HepG2 (cell line): Measurements from ENCODE around the gene RPL34. TPM values are rescaled to one million over a fixed set of nuclear protein-coding genes. Genes with fewer than 3 reads are reported as not detected.
A peak's percentile ranks its signal among the peaks of the same experiment; 100 is the strongest.

Experiments
- CEBPB ChIP-seq: IDR thresholded peaks from 2 replicates; pipeline ENCODE4 v1.6.1; 2011; ENCODE audit warnings: low read depth, low read length, improper control_type of control experiment, borderline replicate concordance
- CREM ChIP-seq, 2 experiments: sonication (generic) in 1 of 2; formaldehyde crosslinking in 1 of 2; IDR thresholded peaks; 2 replicates each; pipeline versions ENCODE4 v1.4.0 to v1.6.1; 2016 to 2020; ENCODE audit warnings: antibody characterized with exemption in 1 of 2, mild to moderate bottlenecking in 1 of 2, missing genetic modification reagents in 1 of 2
- DR1 ChIP-seq: sonication (generic); formaldehyde crosslinking; IDR thresholded peaks from 2 replicates; pipeline ENCODE4 v1.8.0; 2021; ENCODE audit warnings: mild to moderate bottlenecking, missing genetic modification reagents, inconsistent platforms
- ELF4 ChIP-seq: sonication (generic); formaldehyde crosslinking; IDR thresholded peaks from 2 replicates; pipeline ENCODE4 v1.5.0; 2020; ENCODE audit warnings: missing genetic modification reagents, mild to moderate bottlenecking, moderate library complexity, borderline replicate concordance
- GTF3A ChIP-seq: sonication (generic); formaldehyde crosslinking; conservative IDR thresholded peaks from 2 replicates; pipeline ENCODE4 v1.4.0; 2020; ENCODE audit warnings: mild to moderate bottlenecking, missing genetic modification reagents
- ISL2 ChIP-seq: sonication (generic); formaldehyde crosslinking; IDR thresholded peaks from 2 replicates; pipeline ENCODE4 v1.5.0; 2020; ENCODE audit warnings: missing genetic modification reagents
- KLF16 ChIP-seq, 2 experiments: sonication (generic) in 1 of 2; formaldehyde crosslinking in 1 of 2; IDR thresholded peaks; 2 replicates each; pipeline versions ENCODE4 v1.6.1 to v1.8.0; 2016 to 2023; ENCODE audit warnings: missing genetic modification reagents in 2 of 2, missing compliant biosample characterization in 1 of 2
- LCORL ChIP-seq, 2 experiments: fragments of 450-650 bp in 1 of 2; sonication (generic) in 1 of 2; formaldehyde crosslinking in 1 of 2; IDR thresholded peaks; 2 replicates each; pipeline versions ENCODE4 v1.5.0 to v1.6.1; 2017 to 2020; ENCODE audit warnings: antibody characterized with exemption in 1 of 2, missing genetic modification reagents in 1 of 2
- MAFG ChIP-seq: sonication (generic); formaldehyde crosslinking; IDR thresholded peaks from 2 replicates; pipeline ENCODE4 v1.5.1; 2020; ENCODE audit warnings: mild to moderate bottlenecking, missing genetic modification reagents
- MLXIP ChIP-seq: sonication (generic); formaldehyde crosslinking; IDR thresholded peaks from 2 replicates; pipeline ENCODE4 v1.9.0; 2021; ENCODE audit warnings: missing genetic modification reagents, borderline replicate concordance
- MXD4 ChIP-seq: IDR thresholded peaks from 2 replicates; pipeline ENCODE4 v1.6.1; 2016; ENCODE audit warnings: mild to moderate bottlenecking, missing biosample characterization, missing genetic modification reagents
- MYNN ChIP-seq: sonication (generic); formaldehyde crosslinking; IDR thresholded peaks from 2 replicates; pipeline ENCODE4 v1.4.0; 2020; ENCODE audit warnings: mild to moderate bottlenecking, low read depth, missing genetic modification reagents
- NCOA5 ChIP-seq: sonication (generic); formaldehyde crosslinking; IDR thresholded peaks from 2 replicates; pipeline ENCODE4 v1.4.0; 2020; ENCODE audit warnings: missing genetic modification reagents
- NR0B2 ChIP-seq: sonication (generic); formaldehyde crosslinking; IDR thresholded peaks from 2 replicates; pipeline ENCODE4 v1.4.0; 2020; ENCODE audit warnings: mild to moderate bottlenecking, missing genetic modification reagents
- PITX1 ChIP-seq: sonication (generic); formaldehyde crosslinking; IDR thresholded peaks from 2 replicates; pipeline ENCODE4 v1.5.1; 2020; ENCODE audit warnings: mild to moderate bottlenecking, missing genetic modification reagents
- PTBP1 ChIP-seq: fragments of 200-400 bp; formaldehyde crosslinking; IDR thresholded peaks from 2 replicates; pipeline ENCODE4 v1.6.1; 2018; ENCODE audit warnings: low read length, low read depth; ENCODE audit not compliant: poor library complexity, severe bottlenecking
- RFXANK ChIP-seq: IDR thresholded peaks from 2 replicates; pipeline ENCODE4 v1.6.1; 2016
- SALL2 ChIP-seq: sonication (generic); formaldehyde crosslinking; IDR thresholded peaks from 2 replicates; pipeline ENCODE4 v1.8.1; 2023; ENCODE audit warnings: mild to moderate bottlenecking, missing genetic modification reagents, inconsistent platforms
- TMF1 ChIP-seq: sonication (generic); formaldehyde crosslinking; IDR thresholded peaks from 2 replicates; pipeline ENCODE4 v1.8.1; 2022; ENCODE audit warnings: low read depth, missing genetic modification reagents
- ZBTB21 ChIP-seq: sonication (generic); formaldehyde crosslinking; IDR thresholded peaks from 2 replicates; pipeline ENCODE4 v1.4.0; 2020; ENCODE audit warnings: missing genetic modification reagents
- ZNF232 ChIP-seq: sonication (generic); formaldehyde crosslinking; IDR thresholded peaks from 2 replicates; pipeline ENCODE4 v1.4.0; 2020; ENCODE audit warnings: missing genetic modification reagents, borderline replicate concordance
- ZNF484 ChIP-seq: sonication (generic); formaldehyde crosslinking; IDR thresholded peaks from 2 replicates; pipeline ENCODE4 v1.5.1; 2020; ENCODE audit warnings: mild to moderate bottlenecking, low read depth, missing genetic modification reagents, borderline replicate concordance
- ZNF547 ChIP-seq: sonication (generic); formaldehyde crosslinking; IDR thresholded peaks from 2 replicates; pipeline ENCODE4 v1.5.1; 2020; ENCODE audit warnings: mild to moderate bottlenecking, missing genetic modification reagents
- ZNF550 ChIP-seq: sonication (generic); formaldehyde crosslinking; IDR thresholded peaks from 2 replicates; pipeline ENCODE4 v1.4.0; 2020; ENCODE audit warnings: mild to moderate bottlenecking, missing genetic modification reagents, borderline replicate concordance
- ZNF709 ChIP-seq: sonication (generic); formaldehyde crosslinking; IDR thresholded peaks from 2 replicates; pipeline ENCODE4 v1.5.0; 2020; ENCODE audit warnings: mild to moderate bottlenecking, missing genetic modification reagents
- ZNF768 ChIP-seq: sonication (generic); formaldehyde crosslinking; IDR thresholded peaks from 2 replicates; pipeline ENCODE4 v1.4.0; 2020; ENCODE audit warnings: missing genetic modification reagents
- ZSCAN25 ChIP-seq: sonication (generic); formaldehyde crosslinking; IDR thresholded peaks from 2 replicates; pipeline ENCODE4 v1.8.0; 2022; ENCODE audit warnings: mild to moderate bottlenecking, missing genetic modification reagents
- polyA plus RNA-seq, 8 experiments: library from polyadenylated mRNA; depleted of rRNA in 3 of 8; stranded (reverse) in 7 of 8; unstranded in 1 of 8; fragments of >200 nt; fragmentation: Illumina TruSeq in 4 of 8; extraction: Trizol in 4 of 8; gene quantifications; 2 replicates each; pipeline versions ENCODE4 v1.2.1 to v1.2.3, GENCODE V29; 2011 to 2016; ENCODE audit warnings: low read depth in 4 of 8, missing spikeins in 1 of 8, mixed read lengths in 1 of 8; ENCODE audit not compliant: insufficient read depth in 1 of 8
- total RNA-seq, 5 experiments: library from RNA; depleted of rRNA; stranded (reverse); fragments of >200 nt; fragmentation: Illumina TruSeq; extraction: Trizol; gene quantifications; 2 replicates each; pipeline ENCODE4 v1.2.3, GENCODE V29; 2016; ENCODE audit warnings: low read depth in 1 of 5

The RPL34 gene
- total and polyA plus RNA-seq, 2 of the 13 experiments (the other 11 are each of a cell fraction or from before 2014, with no cell fraction given): 2,235 to 3,985 TPM

- TF ChIP-seq NR0B2 (CRISPR knock-in tag) (peak; percentile 87), ISL2 (CRISPR knock-in tag) (0 out of 2 replicates have a peak, but pooled peaks have one; percentile 42), KLF16 (CRISPR knock-in tag; IDR thresholded peaks at IDR 0.05) (peak in 1 of 2 experiments; percentile 73; a peak in 2 of 4 replicates), SALL2 (peak; percentile 69; the same call in 1 of the 2 replicates), DR1 (peak; percentile 56), GTF3A (no peak), MAFG (CRISPR knock-in tag) (no peak), ZNF232 (CRISPR knock-in tag) (peak; percentile 73; the same call in 1 of the 2 replicates), MLXIP (CRISPR knock-in tag) (no peak), NCOA5 (CRISPR knock-in tag) (no peak), ZNF709 (CRISPR knock-in tag) (0 out of 2 replicates have a peak, but pooled peaks have one; percentile 61), CREM (IDR thresholded peaks at IDR 0.05) (peak; percentile 68), CREM (CRISPR knock-in tag; IDR thresholded peaks at IDR 0.05) (no peak), MYNN (CRISPR knock-in tag) (no peak), ZNF768 (peak; percentile 54; the same call in 1 of the 2 replicates), ZNF550 (CRISPR knock-in tag) (no peak), RFXANK (0 out of 2 replicates have a peak, but pooled peaks have one; percentile 39), CEBPB (no peak), ZNF484 (CRISPR knock-in tag) (no peak), TMF1 (CRISPR knock-in tag) (peak; percentile 74), MXD4 (CRISPR knock-in tag) (peak; percentile 65), ZBTB21 (CRISPR knock-in tag) (no peak), ZNF547 (CRISPR knock-in tag) (no peak), LCORL (IDR thresholded peaks at IDR 0.05) (no peak), LCORL (CRISPR knock-in tag; IDR thresholded peaks at IDR 0.05) (peak; percentile 38; the same call in 1 of the 2 replicates), PTBP1 (no peak), ELF4 (CRISPR knock-in tag) (no peak), ZSCAN25 (CRISPR knock-in tag) (no peak), PITX1 (CRISPR knock-in tag) (no peak)
These were observed 30.0 kb downstream of the RPL34 start, which contains the start of gene OSTC (continued) for GRCh38 chr4:108650212-108651013.
